OCI-LY7 (cell line): ENCODE results near the gene RNF213.

Source experiments
- CTCF ChIP-seq: fragments of 200-600 bp; sonication (generic); conservative IDR thresholded peaks from 2 replicates; pipeline ENCODE4 v1.5.1; 2014; ENCODE audit warnings: mild to moderate bottlenecking, antibody characterized with exemption, low read length, moderate library complexity, mixed read lengths
- EZH2phosphoT487 ChIP-seq: fragments of 200-600 bp; sonication (generic); IDR thresholded peaks from 2 replicates; pipeline ENCODE4 v1.6.1; 2018; ENCODE audit warnings: low read depth, borderline replicate concordance, mild to moderate bottlenecking, mixed run types, antibody characterized with exemption, low read length, moderate library complexity, mixed read lengths

GRCh38 chr17:80388175-80388574, 127.5 kb downstream of the RNF213 start:
- TF ChIP-seq CTCF (0 out of 2 replicates have a peak, but pooled peaks have one; percentile 27), EZH2phosphoT487 (no peak)
